ENCODE results near the gene DNAJB2.

DNA sequence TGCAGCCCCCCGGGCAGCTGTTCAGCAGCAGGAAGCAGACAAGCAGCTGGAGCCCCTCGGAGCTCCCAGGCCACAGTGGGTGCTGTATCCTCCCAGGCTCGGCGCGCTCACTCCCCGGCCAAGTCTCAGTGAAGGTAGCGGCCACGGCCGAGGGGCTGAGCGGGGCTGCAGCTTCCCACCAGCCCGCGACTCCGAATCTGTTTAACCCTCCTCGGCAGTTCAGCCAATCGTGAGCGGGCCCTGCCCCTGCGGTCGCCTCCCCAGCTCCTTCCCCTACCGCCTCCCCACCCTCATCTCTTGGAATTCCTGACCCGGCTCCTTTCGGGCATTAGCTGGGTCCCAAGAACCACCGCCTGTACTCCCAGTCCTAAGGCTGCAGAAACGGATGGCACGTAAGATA, 53.4 kb downstream of the DNAJB2 start, which contains the start of gene RESP18:
- no peak for TF ChIP-seq POLR2AphosphoS5 (IDR thresholded peaks at IDR 0.05; ENCODE audit: low read depth)
- TF ChIP-seq, protein P1, sequence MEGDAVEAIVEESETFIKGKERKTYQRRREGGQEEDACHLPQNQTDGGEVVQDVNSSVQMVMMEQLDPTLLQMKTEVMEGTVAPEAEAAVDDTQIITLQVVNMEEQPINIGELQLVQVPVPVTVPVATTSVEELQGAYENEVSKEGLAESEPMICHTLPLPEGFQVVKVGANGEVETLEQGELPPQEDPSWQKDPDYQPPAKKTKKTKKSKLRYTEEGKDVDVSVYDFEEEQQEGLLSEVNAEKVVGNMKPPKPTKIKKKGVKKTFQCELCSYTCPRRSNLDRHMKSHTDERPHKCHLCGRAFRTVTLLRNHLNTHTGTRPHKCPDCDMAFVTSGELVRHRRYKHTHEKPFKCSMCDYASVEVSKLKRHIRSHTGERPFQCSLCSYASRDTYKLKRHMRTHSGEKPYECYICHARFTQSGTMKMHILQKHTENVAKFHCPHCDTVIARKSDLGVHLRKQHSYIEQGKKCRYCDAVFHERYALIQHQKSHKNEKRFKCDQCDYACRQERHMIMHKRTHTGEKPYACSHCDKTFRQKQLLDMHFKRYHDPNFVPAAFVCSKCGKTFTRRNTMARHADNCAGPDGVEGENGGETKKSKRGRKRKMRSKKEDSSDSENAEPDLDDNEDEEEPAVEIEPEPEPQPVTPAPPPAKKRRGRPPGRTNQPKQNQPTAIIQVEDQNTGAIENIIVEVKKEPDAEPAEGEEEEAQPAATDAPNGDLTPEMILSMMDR (IDR thresholded peaks at IDR 0.05; ENCODE audit: insufficient read depth, low read length), result no peak
